Heart left ventricle (tissue), 13 donors: ENCODE measurements around the gene WWOX.

ENCODE experiments used
- CTCF ChIP-seq, 12 donors: fragments of 200-600 bp; sonication (generic) in 4 of 12; IDR thresholded peaks; one replicate each; pipeline versions ENCODE4 v1.5.0 to v1.8.0; 2018 to 2022; ENCODE audit warnings: antibody characterized with exemption in 12 of 12, mild to moderate bottlenecking in 5 of 12
- POLR2A ChIP-seq, 2 donors: fragments of 450-650 bp; IDR thresholded peaks; one replicate each; pipeline ENCODE4 v1.6.1; 2017; ENCODE audit warnings: antibody characterized with exemption in 2 of 2, mild to moderate bottlenecking in 2 of 2, moderate library complexity in 2 of 2
- donor health status: ischemic (EF 13 %, LVEDD 7.1; RV severe dilation, severe dysfunction).
- donor health status: DM: no; HTN: yes; CAD: no.
- donor health status: DM: no; HTN: no; CAD: no.
- donor health status: ischemic (EF 25% LVEDD 6.9; RV normal size, moderate dysfunction).
- donor health status: ischemic (EF 25% LVEDD 5.7; RV mildly dilated, moderate dysfunction).
- donor health status: ischemic (EF 35%, LVEDD 5.7; RV mildly dilated, moderate dysfunction).
- donor health status: nonischemic (EF 11% LVEDD 7.7; RV severe dilation, severe dysfunction).
- donor health status: DM: yes; HTN: yes; CAD: no.
- donor health status: PGD.
- donor health status: ischemic (EF 29% LVEDD 5.4; RV normal size, mild dysfunction).
- donor health status: nonischemic (EF 23%, LVEDD 6.1; RV moderate dilation, normal function).

- TF ChIP-seq POLR2A (IDR thresholded peaks at IDR 0.05) (no peak), CTCF (IDR thresholded peaks at IDR 0.05) (no peak)
These were observed 361.6 kb downstream of the WWOX start for GRCh38 chr16:78461087-78461486.
